ENCODE data around the gene MACF1.

- no peak for TF ChIP-seq POLR2A (IDR thresholded peaks at IDR 0.05)
- TF ChIP-seq, protein P1, sequence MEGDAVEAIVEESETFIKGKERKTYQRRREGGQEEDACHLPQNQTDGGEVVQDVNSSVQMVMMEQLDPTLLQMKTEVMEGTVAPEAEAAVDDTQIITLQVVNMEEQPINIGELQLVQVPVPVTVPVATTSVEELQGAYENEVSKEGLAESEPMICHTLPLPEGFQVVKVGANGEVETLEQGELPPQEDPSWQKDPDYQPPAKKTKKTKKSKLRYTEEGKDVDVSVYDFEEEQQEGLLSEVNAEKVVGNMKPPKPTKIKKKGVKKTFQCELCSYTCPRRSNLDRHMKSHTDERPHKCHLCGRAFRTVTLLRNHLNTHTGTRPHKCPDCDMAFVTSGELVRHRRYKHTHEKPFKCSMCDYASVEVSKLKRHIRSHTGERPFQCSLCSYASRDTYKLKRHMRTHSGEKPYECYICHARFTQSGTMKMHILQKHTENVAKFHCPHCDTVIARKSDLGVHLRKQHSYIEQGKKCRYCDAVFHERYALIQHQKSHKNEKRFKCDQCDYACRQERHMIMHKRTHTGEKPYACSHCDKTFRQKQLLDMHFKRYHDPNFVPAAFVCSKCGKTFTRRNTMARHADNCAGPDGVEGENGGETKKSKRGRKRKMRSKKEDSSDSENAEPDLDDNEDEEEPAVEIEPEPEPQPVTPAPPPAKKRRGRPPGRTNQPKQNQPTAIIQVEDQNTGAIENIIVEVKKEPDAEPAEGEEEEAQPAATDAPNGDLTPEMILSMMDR (IDR thresholded peaks at IDR 0.05), result no peak
- TF ChIP-seq EP300 (IDR thresholded peaks at IDR 0.05), result no peak
- no peak for TF ChIP-seq POLR2AphosphoS5 (IDR thresholded peaks at IDR 0.05)
These were observed 278.8 kb downstream of the MACF1 start for GRCh38 chr1:39483276-39483675.
